Activated T-cell treated with anti-CD3 and anti-CD28 coated beads, Interleukin-2, amount 50 U/mL, for 72 hours (primary cell): Measurements from ENCODE around the gene HS6ST1. TPM values are rescaled to one million over a fixed set of nuclear protein-coding genes. Genes with fewer than 3 reads are reported as not detected.
"Not testable (repeated sequence)": the region's sequence is repeated elsewhere in the genome, so short reads cannot be mapped to it uniquely, and the experiment has no call there.

Experiments used
- ATAC-seq, 2 donors: fragments of 150-1000 bp; cut with Tn5 transposase; replicated peaks in 1 of 2; 2 replicates each; pipeline ENCODE4 v1.10.0; 2021; ENCODE audit warnings: moderate library complexity in 2 of 2, mild to moderate bottlenecking in 1 of 2
- DNase-seq, 2 donors: peaks; one replicate each; pipeline ENCODE4 v3.0.0; 2021 to 2022; ENCODE audit warnings: mixed read lengths in 1 of 2
- H3K27ac Mint-ChIP-seq: one replicate; pipeline ENCODE4 v1.8.0; 2022; ENCODE audit warnings: mild to moderate bottlenecking, moderate library complexity, mixed read lengths
- H3K27me3 Mint-ChIP-seq: one replicate; pipeline ENCODE4 v1.8.0; 2022; ENCODE audit warnings: low read depth, mixed read lengths
- H3K36me3 Mint-ChIP-seq, 2 donors: one replicate each; pipeline ENCODE4 v1.8.0; 2022; ENCODE audit warnings: mixed read lengths in 2 of 2, mild to moderate bottlenecking in 1 of 2; ENCODE audit not compliant: insufficient read depth in 2 of 2
- H3K4me1 Mint-ChIP-seq: one replicate; pipeline ENCODE4 v1.8.0; 2022; ENCODE audit warnings: low read depth, mixed read lengths
- H3K4me3 Mint-ChIP-seq, 2 donors: one replicate each; pipeline ENCODE4 v1.8.0; 2022; ENCODE audit warnings: mild to moderate bottlenecking in 2 of 2, mixed read lengths in 2 of 2, moderate library complexity in 2 of 2
- H3K9me3 Mint-ChIP-seq, 2 donors: one replicate each; pipeline ENCODE4 v1.8.0; 2022; ENCODE audit warnings: mixed read lengths in 2 of 2
- total RNA-seq, 2 donors: library from RNA; stranded (reverse); gene quantifications; one replicate each; pipeline ENCODE4 v1.2.3, GENCODE V29; 2022

Gene HS6ST1
- total RNA-seq, 2 donors from 2014 or later: 10.6 to 11.3 TPM

GRCh38 chr2:128260239-128261138 is 58.2 kb downstream of the HS6ST1 start:
- Mint-ChIP-seq H3K9me3 (no peaks in the 10 kb centered on the region), H3K27ac (no peak overlapping the region)
- ATAC-seq: no peak

DNA sequence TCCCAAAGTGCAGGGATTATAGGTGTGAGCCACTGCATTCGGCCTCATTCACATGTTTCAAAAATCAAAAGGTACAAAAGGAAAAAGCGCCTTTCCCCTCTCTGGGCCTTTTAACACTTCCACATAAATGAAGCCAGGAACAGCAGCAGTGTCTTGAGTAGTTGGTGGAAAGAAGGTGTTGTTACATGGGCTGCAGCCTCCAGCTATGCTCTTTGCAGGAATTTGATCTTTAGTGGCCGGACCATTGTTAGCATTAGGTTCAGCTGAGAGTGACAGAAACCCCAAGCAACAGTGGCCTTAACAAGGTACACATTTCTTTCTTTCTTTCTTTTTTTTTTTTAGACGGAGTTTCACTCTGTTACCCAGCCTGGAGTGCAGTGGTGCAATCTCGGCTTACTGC is 59.1 kb downstream of the HS6ST1 start:
- no peak overlapping the region for H3K27ac Mint-ChIP-seq
- H3K27me3 Mint-ChIP-seq: no peaks in the 10 kb centered on the region
- DNase-seq (no peak), ATAC-seq (no peak)
- no peaks in the 10 kb centered on the region for H3K9me3 Mint-ChIP-seq
- no peak overlapping the region for H3K4me3 Mint-ChIP-seq
- no peaks in the 10 kb centered on the region for H3K36me3 Mint-ChIP-seq
- H3K4me1 Mint-ChIP-seq: no peaks in the 10 kb centered on the region

More at GRCh38 chr2:128260239-128261138, 58.2 kb downstream of the HS6ST1 start:
- DNase-seq: no peak
- H3K27me3 Mint-ChIP-seq: no peaks in the 10 kb centered on the region
- H3K4me3 Mint-ChIP-seq: no peak overlapping the region
- no peaks in the 10 kb centered on the region for H3K36me3 Mint-ChIP-seq
- H3K4me1 Mint-ChIP-seq: no peaks in the 10 kb centered on the region

DNA sequence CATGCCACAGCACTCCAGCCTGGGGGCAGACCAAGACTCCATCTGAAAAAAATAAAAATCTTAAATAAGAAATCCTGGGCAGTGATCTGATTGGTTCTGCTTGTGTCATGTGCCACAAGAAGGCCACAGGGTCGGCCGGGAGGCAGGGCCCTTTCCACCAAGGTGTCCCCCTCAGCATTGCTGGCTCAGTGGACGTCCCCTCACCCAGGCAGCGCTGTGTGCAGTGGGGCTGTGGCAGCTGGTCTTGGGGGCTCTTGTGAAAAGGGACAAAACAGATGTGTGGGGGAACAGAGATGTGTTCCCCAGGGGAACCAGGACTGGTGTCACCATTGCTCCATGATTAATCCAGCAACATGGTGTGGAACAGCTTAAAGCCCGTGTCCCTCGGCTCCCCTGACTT is 60.5 kb downstream of the HS6ST1 start:
- no peaks in the 10 kb centered on the region for H3K4me1 Mint-ChIP-seq
- H3K36me3 Mint-ChIP-seq: no peaks in the 10 kb centered on the region
- no peak overlapping the region for H3K27ac Mint-ChIP-seq
- H3K4me3 Mint-ChIP-seq: no peak overlapping the region
- ATAC-seq (no peak), DNase-seq (no peak)
- no peaks in the 10 kb centered on the region for H3K9me3 Mint-ChIP-seq
- H3K27me3 Mint-ChIP-seq: no peaks in the 10 kb centered on the region

DNA sequence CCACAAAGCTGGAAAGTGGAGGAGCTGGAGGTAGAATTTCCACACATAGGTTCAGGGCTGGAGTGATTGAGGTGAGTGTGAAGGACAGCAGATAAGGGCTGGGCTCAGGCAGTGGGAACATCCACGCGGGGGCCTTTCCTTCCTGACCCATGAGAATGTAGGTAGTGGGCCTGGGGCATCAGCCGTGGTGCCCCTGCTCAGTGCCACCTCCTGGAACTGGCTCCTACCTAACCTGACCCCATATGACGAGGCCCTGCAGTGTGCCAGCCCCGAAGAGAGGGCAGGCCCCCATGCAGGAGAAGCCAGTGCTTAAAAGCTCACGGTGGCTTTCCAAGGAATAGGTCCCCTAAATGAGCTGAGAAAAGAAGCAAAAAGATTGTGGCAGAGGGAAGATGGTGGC is 66.2 kb downstream of the HS6ST1 start:
- Mint-ChIP-seq H3K4me3 (no peak overlapping the region), H3K27me3 (no peaks in the 10 kb centered on the region), H3K27ac (no peak overlapping the region), H3K36me3 (no peaks in the 10 kb centered on the region), H3K4me1 (no peaks in the 10 kb centered on the region), H3K9me3 (no peaks in the 10 kb centered on the region)
- no peak for ATAC-seq
- no peak for DNase-seq

DNA sequence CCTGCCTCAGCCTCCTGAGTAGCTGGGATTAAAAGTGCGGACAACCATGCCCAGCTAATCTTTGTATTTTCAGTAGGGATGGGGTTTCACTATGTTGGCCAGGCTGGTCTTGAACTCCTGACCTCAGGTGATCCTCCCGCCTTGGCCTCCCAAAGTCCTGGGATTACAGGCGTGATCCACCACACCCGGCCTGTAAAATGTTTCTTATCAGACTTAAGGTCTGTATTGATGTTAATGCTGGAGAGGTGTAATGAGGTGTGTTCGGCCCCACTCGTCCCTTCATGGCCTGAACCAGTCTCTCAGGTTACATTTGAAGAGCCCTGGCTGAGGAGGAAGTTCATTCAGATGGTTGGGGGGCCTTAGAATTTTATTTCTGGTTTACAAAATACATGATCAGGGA is 66.6 kb downstream of the HS6ST1 start:
- not testable (repeated sequence) for H3K4me1 Mint-ChIP-seq, DNase-seq, H3K4me3 Mint-ChIP-seq, H3K36me3 Mint-ChIP-seq, H3K27me3 Mint-ChIP-seq, ATAC-seq, H3K9me3 Mint-ChIP-seq, H3K27ac Mint-ChIP-seq

DNA sequence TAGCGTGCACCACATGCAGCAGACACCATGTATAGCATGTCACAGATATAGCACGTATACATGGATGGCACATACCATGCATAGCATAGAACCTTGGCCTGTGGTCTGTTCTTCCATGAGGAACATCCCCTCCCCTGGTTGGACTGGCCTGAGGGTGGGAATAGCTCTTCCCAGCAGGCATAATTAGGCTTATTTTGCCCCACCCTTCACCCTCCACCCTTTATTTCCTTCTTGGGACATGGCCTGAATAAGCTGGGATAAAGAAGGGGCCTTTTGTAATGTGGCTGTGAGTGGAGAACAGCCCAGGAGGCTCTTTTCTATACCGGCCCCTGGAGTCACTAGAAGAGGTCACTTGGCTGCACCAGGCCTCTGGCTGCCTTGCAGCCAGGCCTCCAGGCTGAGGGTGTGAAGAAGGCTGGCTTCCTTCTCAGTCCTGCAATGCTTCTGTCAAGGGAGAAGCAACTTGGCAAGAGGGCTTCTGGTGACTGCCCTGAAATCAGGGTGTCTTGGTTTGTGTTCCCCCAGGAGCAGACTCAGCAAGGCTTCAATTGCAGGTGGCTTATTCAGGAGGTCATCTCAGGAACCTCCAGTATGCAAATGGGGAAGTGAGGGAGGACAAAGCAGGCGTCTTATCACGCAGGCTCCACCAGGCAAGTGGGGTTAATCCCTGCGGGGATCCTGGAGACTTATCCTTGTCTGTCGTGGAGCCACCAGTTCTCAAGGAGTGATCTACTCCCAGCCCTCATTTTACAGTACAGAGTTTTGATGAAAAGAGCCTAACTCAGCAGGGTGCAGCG is 68.2 kb downstream of the HS6ST1 start:
- Mint-ChIP-seq H3K4me1 (no peaks in the 10 kb centered on the region), H3K36me3 (no peaks in the 10 kb centered on the region), H3K9me3 (no peaks in the 10 kb centered on the region)

DNA sequence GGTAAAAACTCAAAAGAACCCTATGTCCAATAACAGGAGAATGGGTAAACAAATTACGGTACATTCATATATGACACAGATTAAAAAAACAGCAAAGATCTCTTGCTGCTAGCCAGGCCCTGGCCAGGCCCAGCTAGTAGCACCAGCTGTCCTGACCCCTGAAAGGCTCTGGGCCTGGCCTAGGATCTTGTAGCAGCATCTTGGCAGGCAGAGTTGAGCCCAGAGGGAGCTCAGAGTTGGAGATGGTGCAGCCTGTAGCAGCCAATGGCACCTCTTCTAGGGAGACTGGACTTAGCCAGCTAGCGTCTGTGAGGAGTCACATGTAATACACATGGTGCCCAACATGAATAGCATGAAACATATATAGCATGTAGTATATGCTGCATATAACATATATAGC is 69.1 kb downstream of the HS6ST1 start:
- Mint-ChIP-seq H3K9me3 (no peaks in the 10 kb centered on the region), H3K27me3 (no peaks in the 10 kb centered on the region), H3K27ac (no peak overlapping the region), H3K36me3 (no peaks in the 10 kb centered on the region), H3K4me1 (no peaks in the 10 kb centered on the region), H3K4me3 (no peak overlapping the region)
- DNase-seq: no peak
- no peak for ATAC-seq

More for the DNA sequence above, 68.2 kb downstream of the HS6ST1 start:
- H3K27ac Mint-ChIP-seq: no peak overlapping the region
- H3K4me3 Mint-ChIP-seq: no peak overlapping the region
- no peak for DNase-seq
- H3K27me3 Mint-ChIP-seq: no peaks in the 10 kb centered on the region
- ATAC-seq: no peak

DNA sequence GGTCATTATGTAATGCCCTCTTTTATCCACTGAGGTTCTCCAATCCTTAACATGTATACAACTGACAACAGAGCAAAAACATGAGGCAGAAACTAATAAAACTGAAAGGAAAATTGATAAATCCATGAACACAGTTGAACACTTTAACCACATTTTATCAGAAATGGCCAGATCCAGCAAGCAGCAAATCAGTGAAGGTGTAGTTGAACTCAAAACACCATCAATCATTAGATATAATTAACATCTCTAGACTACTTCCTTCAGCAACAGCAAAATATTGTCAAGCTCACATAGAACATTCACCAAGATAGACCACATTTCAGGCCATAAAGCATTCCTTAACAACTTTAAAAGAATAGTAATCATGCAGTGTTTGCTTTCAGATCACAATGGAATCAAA is 72.9 kb downstream of the HS6ST1 start:
- H3K27ac Mint-ChIP-seq: no peak overlapping the region
- H3K9me3 Mint-ChIP-seq: no peaks in the 10 kb centered on the region
- H3K36me3 Mint-ChIP-seq: no peaks in the 10 kb centered on the region
- DNase-seq: no peak
- H3K4me1 Mint-ChIP-seq: no peaks in the 10 kb centered on the region
- no peaks in the 10 kb centered on the region for H3K27me3 Mint-ChIP-seq
- no peak overlapping the region for H3K4me3 Mint-ChIP-seq
- no peak for ATAC-seq

GRCh38 chr2:128241896-128242295 is 76.8 kb downstream of the HS6ST1 start:
- Mint-ChIP-seq H3K9me3 (no peaks in the 10 kb centered on the region), H3K4me3 (no peak overlapping the region), H3K36me3 (no peaks in the 10 kb centered on the region), H3K4me1 (no peaks in the 10 kb centered on the region), H3K27me3 (no peaks in the 10 kb centered on the region), H3K27ac (no peak overlapping the region)
- ATAC-seq (no peak), DNase-seq (no peak)

DNA sequence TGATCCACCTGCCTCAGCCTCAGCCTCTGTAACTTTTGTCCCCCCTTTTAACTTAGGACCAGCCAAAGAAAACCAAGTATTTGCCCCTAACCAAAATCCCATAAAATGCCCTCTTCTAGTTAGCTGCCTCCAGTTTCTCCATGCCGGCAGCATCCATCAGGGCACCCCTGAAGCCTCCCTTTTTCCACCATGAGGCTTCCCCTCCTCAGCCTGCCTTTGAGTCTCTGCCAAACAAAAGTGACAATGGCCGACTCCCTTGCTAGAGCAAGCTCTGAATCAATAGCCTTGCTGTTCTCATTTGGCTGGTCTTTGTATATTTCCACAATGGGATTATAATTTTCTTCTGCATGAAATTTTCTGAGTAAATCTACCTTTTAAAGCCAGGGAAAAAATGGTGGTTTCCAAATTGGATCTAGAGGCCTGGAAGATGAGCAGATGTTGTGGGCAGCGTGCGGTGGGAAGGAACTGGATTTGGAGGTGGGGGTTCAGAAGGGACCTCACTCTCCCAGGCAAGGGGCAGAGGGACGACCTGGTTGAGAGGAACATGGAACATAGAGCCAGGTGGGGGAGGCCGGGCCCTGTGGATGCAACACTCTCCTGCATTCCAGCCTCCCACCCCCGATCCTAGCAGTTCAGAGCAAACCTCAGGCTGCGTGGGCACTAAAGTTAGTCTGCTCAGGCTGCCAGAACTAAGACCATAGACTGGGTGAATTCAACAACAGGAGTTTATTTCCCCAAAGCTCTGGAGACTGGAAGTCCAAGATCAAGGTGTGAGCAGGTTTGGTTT is 80.6 kb downstream of the HS6ST1 start:
- H3K27ac Mint-ChIP-seq: no peak overlapping the region
- no peak for ATAC-seq
- no peak for DNase-seq
- no peaks in the 10 kb centered on the region for H3K36me3 Mint-ChIP-seq
- no peaks in the 10 kb centered on the region for H3K9me3 Mint-ChIP-seq
- H3K4me1 Mint-ChIP-seq: peaks cover 6% of the 10 kb centered on the region
- H3K27me3 Mint-ChIP-seq: peaks cover 6% of the 10 kb centered on the region
- no peak overlapping the region for H3K4me3 Mint-ChIP-seq

DNA sequence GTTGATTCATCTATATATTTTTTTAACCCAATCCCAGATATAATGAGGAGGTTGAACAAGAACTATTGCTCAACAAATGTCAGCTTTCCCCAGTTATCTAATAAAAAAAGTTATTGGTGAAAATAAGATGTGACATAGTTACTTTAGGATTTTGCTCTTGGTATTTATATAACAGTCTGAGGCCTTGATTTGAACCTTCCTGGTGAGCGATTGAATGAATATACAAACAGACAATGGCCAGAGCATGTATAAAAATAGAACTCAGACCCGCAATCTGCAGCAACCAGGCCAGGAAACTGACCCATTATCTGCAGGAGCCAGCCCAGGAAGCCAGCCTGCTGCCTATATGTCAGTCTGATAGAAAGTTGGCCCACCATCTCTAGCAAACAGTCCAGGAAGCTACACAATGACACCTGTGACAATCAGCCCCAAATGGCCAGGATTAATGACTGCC is 81.6 kb downstream of the HS6ST1 start:
- Mint-ChIP-seq H3K9me3 (no peaks in the 10 kb centered on the region), H3K27ac (no peak overlapping the region), H3K27me3 (peaks cover 6% of the 10 kb centered on the region), H3K4me3 (no peak overlapping the region), H3K36me3 (no peaks in the 10 kb centered on the region), H3K4me1 (peaks cover 6% of the 10 kb centered on the region)
- ATAC-seq (no peak), DNase-seq (no peak)

- H3K9me3 Mint-ChIP-seq: no peaks in the 10 kb centered on the region
- no peak for ATAC-seq
These were observed 82.1 kb downstream of the HS6ST1 start for GRCh38 chr2:128236491-128237035.

More at GRCh38 chr2:128236491-128237035, 82.1 kb downstream of the HS6ST1 start:
- Mint-ChIP-seq H3K36me3 (no peaks in the 10 kb centered on the region), H3K27ac (no peak overlapping the region), H3K4me3 (no peak overlapping the region), H3K4me1 (peaks cover 6% of the 10 kb centered on the region), H3K27me3 (peaks cover 6% of the 10 kb centered on the region)
- no peak for DNase-seq
